Parathyroid adenoma (tissue), 2 donors: ENCODE data around the gene FBXL4.

Experiments used
- H2AFZ ChIP-seq: fragments of 300-600 bp; sonication (generic); one replicate; pipeline ENCODE4 v1.7.0; 2017; ENCODE audit warnings: antibody characterized with exemption, mild to moderate bottlenecking
- H3K27ac ChIP-seq: fragments of 300-600 bp; sonication (generic); one replicate; pipeline ENCODE4 v1.7.0; 2017
- H3K27me3 ChIP-seq: fragments of 300-600 bp; sonication (generic); one replicate; pipeline ENCODE4 v1.7.0; 2017; ENCODE audit warnings: low read length; ENCODE audit not compliant: control insufficient read depth, insufficient read depth
- H3K36me3 ChIP-seq: fragments of 300-600 bp; sonication (generic); one replicate; pipeline ENCODE4 v1.7.0; 2017; ENCODE audit warnings: low read length; ENCODE audit not compliant: control insufficient read depth, insufficient read depth
- H3K4me1 ChIP-seq: fragments of 300-600 bp; sonication (generic); one replicate; pipeline ENCODE4 v1.7.0; 2017; ENCODE audit warnings: control low read depth
- H3K4me2 ChIP-seq: fragments of 300-600 bp; sonication (generic); one replicate; pipeline ENCODE4 v1.7.0; 2017; ENCODE audit warnings: low read length
- H3K4me3 ChIP-seq: fragments of 300-600 bp; sonication (generic); one replicate; pipeline ENCODE4 v1.7.0; 2017; ENCODE audit warnings: low read depth, low read length
- H3K79me2 ChIP-seq: fragments of 300-600 bp; sonication (generic); one replicate; pipeline ENCODE4 v1.7.0; 2017; ENCODE audit warnings: control low read depth
- H3K9ac ChIP-seq: fragments of 300-600 bp; sonication (generic); one replicate; pipeline ENCODE4 v1.7.0; 2017; ENCODE audit warnings: mild to moderate bottlenecking
- H3K9me3 ChIP-seq: fragments of 300-600 bp; sonication (generic); one replicate; pipeline ENCODE4 v1.7.0; 2017; ENCODE audit warnings: low read length; ENCODE audit not compliant: control insufficient read depth
- CTCF ChIP-seq: fragments of 300-600 bp; sonication (generic); IDR thresholded peaks from one replicate; pipeline ENCODE4 v1.7.0; 2017; ENCODE audit warnings: antibody characterized with exemption, mild to moderate bottlenecking
- donor health status: primary hyperparathyroidism.

Gene FBXL4

DNA sequence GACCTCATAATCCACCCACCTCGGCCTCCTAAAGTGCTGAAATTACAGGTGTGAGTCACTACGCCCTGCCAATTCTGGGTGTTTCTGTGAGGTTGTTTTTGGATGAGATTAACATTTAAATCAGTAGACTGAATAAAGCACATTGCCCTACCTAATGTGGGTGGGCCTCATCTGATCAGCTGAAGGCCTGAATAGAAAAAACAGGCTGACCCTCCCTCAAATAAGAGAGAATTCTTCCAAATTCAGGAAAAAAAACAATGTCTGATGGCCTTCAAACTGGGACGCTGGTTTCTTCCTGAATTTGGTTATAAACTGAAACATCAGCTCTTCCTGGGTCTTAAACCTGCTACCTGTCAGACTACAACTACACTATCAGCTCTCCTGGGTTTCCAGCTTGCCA is 62.4 kb downstream of the FBXL4 start:
- Histone ChIP-seq H3K9me3 (no peaks in the 10 kb centered on the region), H3K4me2 (no peak overlapping the region), H3K79me2 (no peaks in the 10 kb centered on the region), H3K27me3 (no peaks in the 10 kb centered on the region), H3K4me3 (no peak overlapping the region), H3K4me1 (no peaks in the 10 kb centered on the region), H3K27ac (no peak overlapping the region), H3K9ac (no peak overlapping the region), H3K36me3 (no peaks in the 10 kb centered on the region), H2AFZ (no peak overlapping the region)
- TF ChIP-seq CTCF = no peak

DNA sequence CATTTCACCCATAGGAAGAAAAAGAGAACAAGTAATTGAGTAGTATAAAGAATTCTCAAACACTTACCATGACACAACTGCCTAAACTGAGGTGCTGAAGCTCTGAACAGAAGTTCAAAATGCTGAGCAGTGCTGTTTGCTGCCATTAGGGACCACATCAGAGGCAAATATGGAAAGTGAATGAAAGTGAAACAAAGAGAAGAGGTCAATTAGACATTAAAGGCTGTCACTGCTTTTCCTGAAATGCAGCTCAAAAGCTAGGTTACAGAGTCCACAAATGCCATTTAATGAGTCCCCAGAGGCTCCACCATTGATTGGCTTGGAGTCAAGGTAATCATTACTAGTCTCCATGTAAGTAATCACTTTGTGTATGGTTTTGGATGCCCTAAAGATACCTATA is 67.3 kb downstream of the FBXL4 start:
- no peak overlapping the region for H3K4me3 ChIP-seq
- no peak overlapping the region for H3K27ac ChIP-seq
- H3K4me2 ChIP-seq = no peak overlapping the region
- no peak overlapping the region for H2AFZ ChIP-seq
- H3K27me3 ChIP-seq = no peaks in the 10 kb centered on the region
- H3K9me3 ChIP-seq = no peaks in the 10 kb centered on the region
- H3K79me2 ChIP-seq = no peaks in the 10 kb centered on the region
- H3K4me1 ChIP-seq = no peaks in the 10 kb centered on the region
- H3K36me3 ChIP-seq = no peaks in the 10 kb centered on the region
- no peak overlapping the region for H3K9ac ChIP-seq
- TF ChIP-seq CTCF = no peak

GRCh38 chr6:98877250-98877649 is 70.5 kb downstream of the FBXL4 start:
- Histone ChIP-seq H3K4me1 (no peaks in the 10 kb centered on the region), H3K79me2 (no peaks in the 10 kb centered on the region), H3K27me3 (no peaks in the 10 kb centered on the region), H3K27ac (no peak overlapping the region), H3K4me2 (no peak overlapping the region), H3K36me3 (no peaks in the 10 kb centered on the region), H3K9ac (no peak overlapping the region), H3K9me3 (no peaks in the 10 kb centered on the region), H3K4me3 (no peak overlapping the region), H2AFZ (no peak overlapping the region)
- no peak for TF ChIP-seq CTCF

GRCh38 chr6:98875375-98875774 is 72.4 kb downstream of the FBXL4 start:
- no peak for TF ChIP-seq CTCF
- Histone ChIP-seq H3K4me1 (no peaks in the 10 kb centered on the region), H3K27ac (no peak overlapping the region), H2AFZ (no peak overlapping the region), H3K4me3 (no peak overlapping the region), H3K9ac (no peak overlapping the region), H3K4me2 (no peak overlapping the region), H3K36me3 (no peaks in the 10 kb centered on the region), H3K27me3 (no peaks in the 10 kb centered on the region), H3K79me2 (no peaks in the 10 kb centered on the region), H3K9me3 (no peaks in the 10 kb centered on the region)

DNA sequence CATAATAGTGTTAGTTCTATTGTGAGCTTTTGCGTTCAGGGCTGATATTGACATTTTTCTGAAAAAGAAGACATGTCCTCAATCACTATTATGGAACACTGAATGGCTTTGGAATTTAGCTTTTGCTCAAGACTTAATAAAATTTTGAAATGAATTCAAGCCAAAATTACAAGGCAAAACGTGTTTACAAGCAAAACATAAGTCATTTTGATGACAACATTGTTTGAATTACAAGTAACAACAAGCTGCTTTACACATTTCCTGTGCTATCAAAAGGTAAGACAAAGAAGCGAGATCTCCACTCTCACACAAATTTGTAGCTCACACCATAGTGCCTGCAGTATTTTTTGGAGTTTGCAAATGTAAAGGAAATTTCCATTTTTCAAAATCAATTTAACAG is 75.9 kb downstream of the FBXL4 start:
- Histone ChIP-seq H3K27ac (no peak overlapping the region), H3K36me3 (no peaks in the 10 kb centered on the region), H3K27me3 (no peaks in the 10 kb centered on the region), H3K4me2 (no peak overlapping the region), H3K4me1 (no peaks in the 10 kb centered on the region), H3K79me2 (no peaks in the 10 kb centered on the region), H2AFZ (no peak overlapping the region), H3K4me3 (no peak overlapping the region), H3K9me3 (no peaks in the 10 kb centered on the region), H3K9ac (no peak overlapping the region)
- TF ChIP-seq CTCF = no peak
